Measurements from ENCODE around the gene DENND11. TPM values are rescaled to one million over a fixed set of nuclear protein-coding genes. Genes with fewer than 3 reads are reported as not detected.

Gene DENND11
- total RNA-seq, 3 donors from 2014 or later = 14.1 to 49.2 (median 32.1) TPM

DNA sequence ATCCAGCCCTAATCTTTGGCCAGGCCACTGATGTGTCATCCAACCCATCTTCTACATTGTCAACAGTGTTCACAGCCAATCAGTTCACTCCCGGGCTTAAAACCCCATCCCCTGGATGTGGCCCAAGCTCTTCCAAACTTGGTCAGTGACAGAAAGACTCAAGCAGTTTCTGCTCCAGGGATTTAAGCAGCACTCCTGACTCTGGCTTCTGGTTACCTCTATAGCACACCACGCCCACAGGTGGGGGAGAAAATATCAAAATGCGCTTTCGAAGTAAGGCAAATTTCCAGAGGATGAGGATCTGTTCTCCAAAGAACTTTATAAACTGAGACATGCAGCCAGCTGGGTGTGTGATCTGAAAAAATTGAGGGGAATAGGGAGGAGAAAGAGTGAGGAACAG is 35.9 kb downstream of the DENND11 start:
- H3K4me1 ChIP-seq = no peaks in the 10 kb centered on the region
- H3K27me3 ChIP-seq = no peaks in the 10 kb centered on the region
- TF ChIP-seq POLR2A (IDR thresholded peaks at IDR 0.05) = no peak
- no peak for TF ChIP-seq CTCF (IDR thresholded peaks at IDR 0.05)
- TF ChIP-seq POLR2AphosphoS5 (IDR thresholded peaks at IDR 0.05) = no peak
- H3K9me3 ChIP-seq = no peaks in the 10 kb centered on the region
- peak overlapping the region in 1 of 2 donors; percentile 54 for H3K27ac ChIP-seq
- intact Hi-C loops (cut with DNase I; ENCODE audit: low total_unique reads) = no loop called here
- H3K4me3 ChIP-seq = no peak overlapping the region
- H3K36me3 ChIP-seq = no peaks in the 10 kb centered on the region
- DNase-seq (ENCODE audit: low spot score in 2 of 2) = no peak

- Histone ChIP-seq H3K4me1 (no peaks in the 10 kb centered on the region), H3K4me3 (no peak overlapping the region), H3K27me3 (no peaks in the 10 kb centered on the region), H3K36me3 (no peaks in the 10 kb centered on the region), H3K9me3 (no peaks in the 10 kb centered on the region), H3K27ac (peak overlapping the region in 1 of 2 donors; percentile 54)
- intact Hi-C loops (cut with DNase I; ENCODE audit: low total_unique reads) = no loop called here
- TF ChIP-seq CTCF (IDR thresholded peaks at IDR 0.05) = no peak
- TF ChIP-seq POLR2AphosphoS5 (IDR thresholded peaks at IDR 0.05) = no peak
- TF ChIP-seq POLR2A (IDR thresholded peaks at IDR 0.05) = no peak
- no peak for DNase-seq (ENCODE audit: low spot score in 2 of 2)
These were observed 36.5 kb downstream of the DENND11 start for GRCh38 chr7:141665208-141666035.

DNA sequence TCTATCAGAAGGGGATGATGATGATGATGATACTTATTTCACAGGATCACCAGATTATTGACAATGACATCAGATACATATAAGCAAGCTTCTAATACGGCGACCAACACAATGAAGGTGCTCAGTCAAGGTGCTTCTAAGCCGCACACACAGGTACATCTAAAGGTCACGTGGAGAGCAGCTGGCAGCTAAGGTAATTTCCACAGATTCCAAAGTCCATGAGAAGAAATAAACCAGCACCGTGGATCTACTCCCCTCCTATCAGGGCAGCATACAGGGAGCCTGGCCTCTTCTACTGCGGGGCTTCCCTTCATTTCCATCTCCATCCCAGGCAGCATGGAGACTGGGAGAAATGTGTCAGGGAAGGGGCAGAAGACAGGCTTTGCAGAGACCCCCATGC is 37.5 kb downstream of the DENND11 start:
- H3K27me3 ChIP-seq = no peaks in the 10 kb centered on the region
- H3K4me3 ChIP-seq = no peak overlapping the region
- H3K9me3 ChIP-seq = no peaks in the 10 kb centered on the region
- H3K27ac ChIP-seq = peak overlapping the region; percentile 54 to 78
- intact Hi-C loops (cut with DNase I; ENCODE audit: low total_unique reads) = no loop called here
- TF ChIP-seq POLR2A (IDR thresholded peaks at IDR 0.05) = no peak
- no peak for TF ChIP-seq POLR2AphosphoS5 (IDR thresholded peaks at IDR 0.05)
- TF ChIP-seq CTCF (IDR thresholded peaks at IDR 0.05) = no peak
- no peak for DNase-seq (ENCODE audit: low spot score in 2 of 2)
- no peaks in the 10 kb centered on the region for H3K4me1 ChIP-seq
- no peaks in the 10 kb centered on the region for H3K36me3 ChIP-seq

GRCh38 chr7:141663081-141663849 is 38.7 kb downstream of the DENND11 start:
- Histone ChIP-seq H3K27ac (peak overlapping the region; percentile 54 to 78), H3K4me1 (no peaks in the 10 kb centered on the region)
- DNase-seq (ENCODE audit: low spot score in 2 of 2) = peak; percentile 80 to 89

More at GRCh38 chr7:141663081-141663849, 38.7 kb downstream of the DENND11 start:
- Histone ChIP-seq H3K36me3 (no peaks in the 10 kb centered on the region), H3K9me3 (no peaks in the 10 kb centered on the region), H3K27me3 (no peaks in the 10 kb centered on the region), H3K4me3 (no peak overlapping the region)
- peak in 1 of 3 donors; percentile 28 for TF ChIP-seq POLR2AphosphoS5 (IDR thresholded peaks at IDR 0.05)
- TF ChIP-seq CTCF (IDR thresholded peaks at IDR 0.05) = no peak
- intact Hi-C loops (cut with DNase I; ENCODE audit: low total_unique reads) = no loop called here

All from breast epithelium (tissue), 4 donors.